ENCODE data around the gene ARSG. TPM values are rescaled to one million over a fixed set of nuclear protein-coding genes. Genes with fewer than 3 reads are reported as not detected.

The ARSG gene
- total and polyA plus RNA-seq, 9 of the 15 experiments (the other 6 are each of a cell fraction or from before 2014, with no cell fraction given) = 1.0 to 5.6 (median 1.8) TPM

- H3K79me2 ChIP-seq (ENCODE audit: control insufficient read depth, insufficient read depth, low read length) = no peaks in the 10 kb centered on the region
- H3K36me3 ChIP-seq (ENCODE audit: control insufficient read depth, insufficient read depth, low read length) = no peaks in the 10 kb centered on the region
- peaks cover 18 to 59% of the 10 kb centered on the region in 2 experiments; a peak in 3 of 5 replicates for H3K27me3 ChIP-seq (ENCODE audit: control insufficient read depth in 2 of 2, insufficient read depth in 2 of 2, low read length in 2 of 2)
- in situ Hi-C loops (cut with MboI) = no loop called here
- CTCF ChIA-PET (ENCODE audit: low intra/inter-chr PET ratio) = no interaction called here
- H2AFZ ChIP-seq (ENCODE audit: low read depth, low read length) = no peak overlapping the region
- H3K4me1 ChIP-seq (replicated peaks in 1 of 2; ENCODE audit: control insufficient read depth in 2 of 2, insufficient read depth in 2 of 2, low read length in 2 of 2) = 0 out of 5 replicates have a peak, but pooled peaks cover 0 to 4% of the 10 kb centered on the region in 2 experiments
- POLR2A ChIA-PET = interaction anchor here (1.0 kb wide), 1 partner anchor 17 kb away, joined by 3 read pairs; no protein-coding TSS in a partner anchor
- no peak overlapping the region for H3K27ac ChIP-seq (ENCODE audit: extremely low read depth, low read depth, low read length)
- no peak for ATAC-seq
- TF ChIP-seq NR0B1 (IDR thresholded peaks at IDR 0.05; ENCODE audit: partially characterized antibody) (no peak), NR2C2 (CRISPR knock-in tag; IDR thresholded peaks at IDR 0.05) (no peak), NR2C2 (tag; IDR thresholded peaks at IDR 0.05) (no peak), SPI1 (IDR thresholded peaks at IDR 0.05; ENCODE audit: borderline replicate concordance, low read depth, low read length) (no peak), ADNP (tag; IDR thresholded peaks at IDR 0.05) (no peak), RBFOX2 (IDR thresholded peaks at IDR 0.05; ENCODE audit: low read depth, low read length) (no peak)
- FAIRE-seq = no peak
- no peak overlapping the region for H3K9ac ChIP-seq (ENCODE audit: insufficient read depth in 1 of 2, low read depth in 2 of 2, low read length in 2 of 2)
- H3K9me1 ChIP-seq (ENCODE audit: control insufficient read depth, insufficient read depth, low read length) = no peaks in the 10 kb centered on the region
- DNase-seq (ENCODE audit: extremely low read depth in 1 of 4, low spot score in 3 of 4) = no peak
- H3K9me3 ChIP-seq (replicated peaks; ENCODE audit: control insufficient read depth, insufficient read depth, low read depth, low read length) = no peaks in the 10 kb centered on the region
- H4K20me1 ChIP-seq (replicated peaks; ENCODE audit: control insufficient read depth, insufficient read depth, low read length) = no peaks in the 10 kb centered on the region
- no peak overlapping the region for H3K4me3 ChIP-seq
- WGBS (ENCODE audit: insufficient coverage, low coverage, missing lambda C conversion rate) = 4% methylated on average over 10 of the region's 10 CpGs
- no TSS peak for BruUV-seq (replicated peaks)
- intact Hi-C loops (cut with micrococcal nuclease) = loop anchor here (10.0 kb wide), 1 partner anchor 132 kb away; no protein-coding TSS in a partner anchor
- no peak overlapping the region for H3K4me2 ChIP-seq (ENCODE audit: insufficient read depth, low read length)
Observed at GRCh38 chr17:68396226-68397107, 105.2 kb downstream of the ARSG start.
